Stimulated activated CD8-positive, alpha-beta memory T cell treated with anti-CD3 and anti-CD28 coated beads, Interleukin-2, amount 100 ng/mL, for 48 hours (primary cell): ENCODE measurements around the gene NSL1.
"Not testable (repeated sequence)": the region's sequence is repeated elsewhere in the genome, so short reads cannot be mapped to it uniquely, and the experiment has no call there.

Source experiments
- DNase-seq, 2 donors: peaks; one replicate each; pipeline ENCODE4 v3.0.0-alpha.2; 2020; ENCODE audit warnings: low read depth in 2 of 2

Gene NSL1

GRCh38 chr1:212752252-212752933 is 39.2 kb downstream of the NSL1 start:
- DNase-seq: no peak

GRCh38 chr1:212749821-212750535 is 41.6 kb downstream of the NSL1 start:
- no peak for DNase-seq

GRCh38 chr1:212746546-212746945 is 45.0 kb downstream of the NSL1 start:
- DNase-seq: no peak

- DNase-seq: no peak
Observed at GRCh38 chr1:212745303-212745702, 46.3 kb downstream of the NSL1 start.

- no peak for DNase-seq
Observed at GRCh38 chr1:212743901-212744475, 47.6 kb downstream of the NSL1 start.

DNA sequence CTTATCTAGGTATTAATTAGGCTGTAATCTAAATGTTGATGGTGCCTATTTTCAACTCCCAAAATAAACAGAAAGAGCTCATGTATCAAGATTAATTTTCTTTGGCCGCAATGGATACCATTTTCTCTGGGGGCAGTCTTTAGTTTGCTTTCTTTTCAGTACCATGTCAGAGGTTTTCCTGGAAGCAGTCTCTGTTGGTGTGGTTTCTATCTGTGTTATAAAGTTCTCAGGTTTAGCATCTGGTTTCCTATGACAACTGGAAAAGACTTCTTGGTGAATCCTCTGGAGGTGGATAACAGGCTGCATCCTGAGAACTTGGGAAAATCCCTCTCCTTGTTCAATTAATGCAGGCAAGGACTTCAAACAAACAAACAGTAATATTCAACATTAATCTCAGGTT is 53.2 kb downstream of the NSL1 start:
- DNase-seq: no peak

- DNase-seq: no peak
Observed at GRCh38 chr1:212737559-212737958, 54.0 kb downstream of the NSL1 start.

DNA sequence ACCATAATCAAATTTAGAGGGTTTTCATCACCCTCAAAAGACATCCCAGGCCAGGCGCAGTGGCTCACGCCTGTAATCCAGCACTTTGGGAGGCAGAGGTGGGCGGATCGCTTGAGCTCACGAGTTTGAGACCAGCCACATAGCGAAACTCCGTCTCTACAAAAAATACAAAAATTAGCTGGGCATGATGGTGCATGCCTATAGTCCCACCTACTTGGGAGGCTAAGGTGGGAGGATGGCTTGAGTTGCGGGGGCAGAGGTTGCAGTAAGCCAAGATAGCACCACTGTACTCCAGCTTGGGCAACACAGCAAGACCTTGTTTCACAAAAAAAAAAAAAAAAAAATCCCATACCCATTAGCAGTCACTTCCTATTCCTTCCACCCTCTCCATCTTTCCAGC is 58.5 kb downstream of the NSL1 start:
- no peak for DNase-seq

DNA sequence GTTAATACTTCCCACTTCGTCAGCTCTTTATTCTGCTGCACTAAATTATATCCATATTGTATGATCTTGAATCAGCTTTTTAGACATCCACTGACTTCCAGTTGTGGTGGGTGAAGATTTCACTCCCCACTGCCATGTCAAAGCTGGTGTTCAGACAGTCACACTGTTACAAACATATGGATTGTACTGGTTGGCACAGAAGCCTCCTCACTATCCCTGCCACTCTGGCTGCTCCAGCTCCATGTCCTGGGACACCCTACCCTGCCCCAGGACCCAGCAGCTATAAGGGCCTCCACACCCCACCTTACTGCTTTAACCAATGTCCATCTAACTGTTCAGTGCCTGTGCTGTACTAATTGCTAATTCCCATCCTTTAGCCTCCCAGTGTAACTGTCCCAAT is 59.9 kb downstream of the NSL1 start:
- no peak for DNase-seq

- no peak for DNase-seq
Observed at GRCh38 chr1:212728606-212729005, 63.0 kb downstream of the NSL1 start.

- no peak for DNase-seq
Observed at GRCh38 chr1:212727386-212728181, 64.0 kb downstream of the NSL1 start.

DNA sequence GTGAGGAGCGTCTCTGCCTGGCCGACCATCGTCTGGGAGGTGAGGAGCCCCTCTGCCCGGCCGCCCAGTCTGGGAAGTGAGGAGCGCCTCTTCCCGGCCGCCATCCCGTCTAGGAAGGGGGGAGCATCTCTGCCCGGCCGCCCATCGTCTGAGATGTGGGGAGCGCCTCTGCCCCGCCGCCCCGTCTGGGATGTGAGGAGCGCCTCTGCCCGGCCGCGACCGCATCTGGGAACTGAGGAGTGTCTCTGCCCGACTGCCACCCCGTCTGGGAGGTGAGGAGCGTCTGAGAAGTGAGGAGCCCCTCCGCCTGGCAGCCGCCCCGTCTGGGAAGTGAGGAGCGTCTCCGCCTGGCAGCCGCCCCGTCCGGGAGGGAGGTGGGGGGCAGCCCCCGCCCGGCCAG is 66.9 kb downstream of the NSL1 start:
- DNase-seq: not testable (repeated sequence)

DNA sequence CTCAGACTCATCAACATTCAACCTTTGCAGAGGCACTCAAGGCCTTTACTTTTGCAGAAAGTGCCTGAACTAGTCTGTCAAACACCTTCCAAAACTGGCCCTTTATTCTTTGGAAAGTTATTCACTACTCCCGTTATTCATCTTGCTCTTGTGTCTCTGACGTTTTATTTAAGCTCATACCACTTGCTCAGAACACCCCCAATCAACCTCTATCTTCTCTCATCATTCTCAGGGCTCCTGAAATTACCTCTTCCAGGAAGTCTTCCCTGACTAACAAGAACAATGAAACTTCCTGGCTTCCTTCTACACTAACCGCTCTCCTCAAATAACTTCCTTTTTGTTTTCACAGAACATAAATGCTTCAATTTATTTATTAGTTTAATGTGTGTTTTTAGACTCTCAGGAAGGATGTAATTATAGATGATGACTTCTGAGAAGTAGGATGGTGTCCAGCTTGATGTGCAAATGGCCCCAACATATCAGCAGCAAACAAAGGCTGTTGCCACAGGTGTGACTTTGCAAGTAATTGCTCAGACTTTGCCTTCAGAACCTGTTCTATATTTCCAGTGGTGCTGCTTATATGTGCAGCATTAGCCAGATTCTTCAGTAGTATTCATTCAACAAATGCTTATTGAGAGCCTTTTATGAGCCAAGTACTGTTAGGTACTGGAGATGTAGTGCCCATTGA is 69.2 kb downstream of the NSL1 start:
- DNase-seq: no peak

DNA sequence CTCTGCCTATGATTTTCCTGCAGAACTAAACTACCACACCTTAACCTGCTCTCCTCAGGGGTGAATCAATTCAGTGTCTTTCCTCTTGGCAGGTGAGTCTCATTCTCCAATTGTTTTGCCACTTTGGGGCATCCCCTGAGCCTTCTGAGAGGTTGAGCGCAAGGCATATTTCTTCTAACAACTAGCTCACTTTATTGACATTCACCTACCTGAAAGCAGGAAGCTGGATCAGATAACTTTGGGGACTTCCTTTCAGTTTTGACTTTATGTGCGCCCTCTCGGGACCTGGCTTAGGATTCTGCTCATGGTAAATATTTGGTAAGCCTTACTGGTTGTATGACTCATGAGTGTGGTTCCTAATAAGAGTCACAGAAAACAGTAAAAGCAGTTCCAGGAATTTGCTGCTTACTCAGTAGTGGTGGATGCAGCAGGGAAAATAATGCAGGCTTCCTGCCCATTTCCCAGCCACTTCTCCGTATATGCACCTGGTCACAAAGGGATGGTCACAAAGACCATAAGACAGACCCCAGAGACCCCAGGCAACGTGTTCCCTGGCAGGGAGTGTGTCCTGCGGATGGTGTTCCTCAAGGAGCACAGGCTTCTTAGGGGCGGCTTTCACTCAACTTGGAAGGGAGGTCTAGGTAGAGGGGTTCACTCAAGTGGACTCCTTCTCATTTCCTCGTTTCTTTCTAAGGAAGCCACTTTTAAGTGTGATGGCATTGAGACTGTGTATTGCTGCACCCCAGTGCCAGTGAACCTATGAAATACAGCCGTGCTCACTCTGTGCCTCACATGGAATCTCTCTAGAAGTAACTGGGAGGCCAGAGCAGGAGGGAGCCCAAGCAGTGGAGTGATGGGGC is 70.0 kb downstream of the NSL1 start:
- no peak for DNase-seq

DNA sequence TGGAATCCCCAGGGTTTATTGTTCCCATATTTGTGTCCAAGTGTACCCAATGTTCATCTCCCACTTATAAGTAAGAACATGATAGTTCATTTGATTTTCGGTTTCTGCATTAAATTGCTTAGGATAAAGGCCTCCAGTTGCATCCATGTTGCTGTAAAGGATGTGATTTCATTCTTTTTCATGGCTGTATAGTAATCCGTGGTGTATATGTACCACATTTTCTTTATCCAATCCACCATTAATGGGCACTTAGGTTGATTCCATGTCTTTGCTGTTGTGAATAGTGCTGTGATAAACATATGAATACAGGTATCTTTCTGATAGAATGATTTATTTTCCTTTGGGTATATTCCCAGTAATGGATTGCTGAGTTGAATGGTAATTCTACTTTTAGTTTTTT is 71.9 kb downstream of the NSL1 start:
- no peak for DNase-seq

DNA sequence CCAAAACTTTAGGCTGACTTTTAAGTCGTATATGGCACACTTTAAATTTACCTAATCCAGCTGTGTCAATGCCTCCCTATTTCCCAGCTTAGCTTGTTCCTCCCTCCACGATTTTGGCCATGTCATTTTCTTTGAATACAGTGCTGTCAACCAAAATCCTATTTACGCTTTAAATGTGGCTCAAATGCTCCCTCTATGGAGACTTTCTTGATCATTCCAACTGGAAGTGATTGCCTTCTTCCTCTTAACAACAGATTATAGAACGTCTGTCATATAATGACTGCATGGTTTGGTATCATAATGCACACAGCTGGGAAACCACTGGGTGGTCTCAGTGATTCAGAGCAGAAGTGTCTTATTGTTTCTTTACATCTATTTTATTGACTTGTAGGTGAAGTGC is 73.1 kb downstream of the NSL1 start:
- no peak for DNase-seq

DNA sequence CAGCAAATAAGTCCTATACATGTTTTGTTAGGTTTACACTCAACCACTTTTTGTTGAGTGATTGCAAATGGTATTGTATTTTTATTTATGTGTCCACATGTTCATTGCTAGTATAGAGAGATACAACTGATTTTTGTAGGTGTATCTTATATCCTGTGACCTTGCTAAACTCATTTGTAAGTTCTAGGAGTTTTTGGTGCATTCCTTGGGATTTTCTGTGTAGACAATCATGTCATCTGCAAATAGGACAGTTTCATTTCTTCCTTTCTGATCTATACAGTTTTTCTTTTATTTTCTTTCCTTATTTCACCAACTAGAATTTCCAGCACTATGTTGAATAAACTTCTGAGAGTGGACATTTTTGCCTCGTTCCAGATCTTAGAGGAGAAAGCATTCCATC is 75.4 kb downstream of the NSL1 start:
- no peak for DNase-seq

GRCh38 chr1:212713465-212714136 is 78.0 kb downstream of the NSL1 start:
- DNase-seq: no peak

- DNase-seq: no peak
Observed at GRCh38 chr1:212712451-212713303, 78.9 kb downstream of the NSL1 start.
